Adrenal gland (tissue), 19 donors: ENCODE data around the gene C1orf50. TPM values are rescaled to one million over a fixed set of nuclear protein-coding genes. Genes with fewer than 3 reads are reported as not detected.
"Not testable (repeated sequence)": the region's sequence is repeated elsewhere in the genome, so short reads cannot be mapped to it uniquely, and the experiment has no call there.

Source experiments
- DNase-seq, 7 donors: peaks; one replicate each; pipeline ENCODE4 v3.0.0-alpha.2; 2019 to 2020
- H3K27ac ChIP-seq, 5 donors: fragments of 200-600 bp; sonication (generic) in 4 of 5; 1 replicate in 3 of 5; 2 replicates in 2 of 5; pipeline versions ENCODE4 v1.5.1 to v1.8.0; 2016 to 2020; ENCODE audit warnings: mild to moderate bottlenecking in 1 of 5
- H3K27me3 ChIP-seq: fragments of 200-600 bp; 2 replicates; pipeline ENCODE4 v1.8.0; 2021
- H3K36me3 ChIP-seq, 2 donors: fragments of 200-600 bp; replicated peaks in 1 of 2; 1 replicate in 1 of 2; 2 replicates in 1 of 2; pipeline versions ENCODE4 v1.5.1 to v1.8.0; 2018 to 2022
- H3K4me1 ChIP-seq, 2 donors: fragments of 200-600 bp; replicated peaks in 1 of 2; 1 replicate in 1 of 2; 2 replicates in 1 of 2; pipeline versions ENCODE4 v1.5.1 to v1.8.0; 2018 to 2021
- H3K4me3 ChIP-seq, 4 donors: fragments of 200-600 bp; sonication (generic) in 3 of 4; one replicate each; pipeline ENCODE4 v1.5.1; 2016 to 2018
- H3K9me3 ChIP-seq, 3 donors: fragments of 200-600 bp; sonication (generic) in 1 of 3; replicated peaks in 1 of 3; 1 replicate in 2 of 3; 2 replicates in 1 of 3; pipeline versions ENCODE4 v1.5.1 to v1.8.0; 2016 to 2021
- POLR2A ChIP-seq, 2 donors: fragments of 450-650 bp; IDR thresholded peaks; one replicate each; pipeline ENCODE4 v1.6.1; 2017; ENCODE audit warnings: antibody characterized with exemption in 2 of 2, mild to moderate bottlenecking in 2 of 2, moderate library complexity in 1 of 2
- WGBS, 4 donors: extraction: QIAGEN DNeasy Blood & Tissue Kit in 2 of 4; methylation state at CpG; one replicate each; pipeline versions ENCODE4 v1.1.5 to v1.1.7; 2013 to 2017; 5-methylcytosine and 5-hydroxymethylcytosine counted together
- intact Hi-C, 2 donors: fragments of 100-400 bp; cut with DNase I; formaldehyde crosslinking; loops; one replicate each; pipeline versions ENCODE4 v1.14.1 to v1.15.0; 2022 to 2023
- long read RNA-seq, 10 donors: library from polyadenylated mRNA in 3 of 10; unstranded in 2 of 10; stranded (forward) in 1 of 10; transcript quantifications; one replicate each; pipeline ENCODE4 v2.0.0 and lab custom pipeline, GENCODE V29; 2021 to 2026
- polyA plus RNA-seq, 3 donors: library from polyadenylated mRNA; stranded (reverse); fragments of 200-250 nt in 2 of 3; fragments of 350-450 nt in 1 of 3; fragmentation: Illumina TruSeq in 1 of 3; extraction: RNeasy Lipid Tissue Mini Kit (QIAGEN cat#74804) in 1 of 3; gene quantifications; one replicate each; pipeline ENCODE4 v1.2.3, GENCODE V29; 2013 to 2014
- total RNA-seq, 9 donors: library from RNA; depleted of rRNA in 4 of 9; stranded (reverse); fragments of >200 nt in 4 of 9; fragments of 120-200 nt in 1 of 9; fragmentation: NEBNext Ultra II Directional in 1 of 9; extraction: Animal tissue kit (Norgen Biotek cat#: 25700) in 1 of 9; gene quantifications; one replicate each; pipeline versions ENCODE4 v1.1.0 to v1.2.4, GENCODE V29; 2013 to 2023
- TF ChIP-seq, protein P1 (sequence below), 6 experiments: fragments of 450-650 bp in 4 of 6; fragments of 200-600 bp in 2 of 6; sonication (generic) in 1 of 6; IDR thresholded peaks; 1 replicate in 5 of 6; 2 replicates in 1 of 6; pipeline versions ENCODE4 v1.5.1 to v1.8.0; 2016 to 2021; ENCODE audit warnings: antibody characterized with exemption in 6 of 6, mild to moderate bottlenecking in 2 of 6, moderate library complexity in 1 of 6
- donor health status: healthy with polysubstance abuse.
- donor health status: Bipolar disorder and iron deficiency.
- donor health status: DM: yes; HTN: yes; CAD: no.
- donor health status: DM: no; HTN: no; CAD: no.
- donor health status: DM: no; HTN: no; CAD: no.
- donor health status: DM: yes; HTN: yes; CAD: no.

C1orf50 gene
- 10 to 100 TPM in 2 of 9 donors, 1 to 10 TPM in 7; 2.2 to 10.5 (median 7.9) TPM for total RNA-seq
- 10 to 100 TPM in 1 of 3 donors, 1 to 10 TPM in 2; 3.6 to 13.5 (median 6.9) TPM for polyA plus RNA-seq
- long read RNA-seq, donor 1, full-length matches to known transcripts = 21 of 21 reads
- long read RNA-seq, donor 1, partial matches to known transcripts = 0 of 21 reads
- long read RNA-seq, donor 1, other reads (novel, unspliced or antisense) = 0 of 21 reads
- long read RNA-seq, donor 2, full-length matches to known transcripts = 10 of 10 reads
- long read RNA-seq, donor 2, partial matches to known transcripts = 0 of 10 reads
- long read RNA-seq, donor 2, other reads (novel, unspliced or antisense) = 0 of 10 reads
- long read RNA-seq, donor 3, full-length matches to known transcripts = 7 of 7 reads
- long read RNA-seq, donor 3, partial matches to known transcripts = 0 of 7 reads
- long read RNA-seq, donor 3, other reads (novel, unspliced or antisense) = 0 of 7 reads
- long read RNA-seq, donor 4, full-length matches to known transcripts = 9 of 15 reads
- long read RNA-seq, donor 4, partial matches to known transcripts = 2 of 15 reads
- long read RNA-seq, donor 4, other reads (novel, unspliced or antisense) = 4 of 15 reads
- long read RNA-seq, donor 5, full-length matches to known transcripts = 17 of 21 reads
- long read RNA-seq, donor 5, partial matches to known transcripts = 1 of 21 reads
- long read RNA-seq, donor 5, other reads (novel, unspliced or antisense) = 3 of 21 reads
- long read RNA-seq, donor 6, full-length matches to known transcripts = 1 of 2 reads
- long read RNA-seq, donor 6, partial matches to known transcripts = 0 of 2 reads
- long read RNA-seq, donor 6, other reads (novel, unspliced or antisense) = 1 of 2 reads
- long read RNA-seq, donor 7, full-length matches to known transcripts = 6 of 6 reads
- long read RNA-seq, donor 7, partial matches to known transcripts = 0 of 6 reads
- long read RNA-seq, donor 7, other reads (novel, unspliced or antisense) = 0 of 6 reads
- long read RNA-seq, donor 8, full-length matches to known transcripts = 17 of 17 reads
- long read RNA-seq, donor 8, partial matches to known transcripts = 0 of 17 reads
- long read RNA-seq, donor 8, other reads (novel, unspliced or antisense) = 0 of 17 reads
- long read RNA-seq, donor 9, full-length matches to known transcripts = 6 of 6 reads
- long read RNA-seq, donor 9, partial matches to known transcripts = 0 of 6 reads
- long read RNA-seq, donor 9, other reads (novel, unspliced or antisense) = 0 of 6 reads
- long read RNA-seq, donor 10, full-length matches to known transcripts = 5 of 5 reads
- long read RNA-seq, donor 10, partial matches to known transcripts = 0 of 5 reads
- long read RNA-seq, donor 10, other reads (novel, unspliced or antisense) = 0 of 5 reads

DNA sequence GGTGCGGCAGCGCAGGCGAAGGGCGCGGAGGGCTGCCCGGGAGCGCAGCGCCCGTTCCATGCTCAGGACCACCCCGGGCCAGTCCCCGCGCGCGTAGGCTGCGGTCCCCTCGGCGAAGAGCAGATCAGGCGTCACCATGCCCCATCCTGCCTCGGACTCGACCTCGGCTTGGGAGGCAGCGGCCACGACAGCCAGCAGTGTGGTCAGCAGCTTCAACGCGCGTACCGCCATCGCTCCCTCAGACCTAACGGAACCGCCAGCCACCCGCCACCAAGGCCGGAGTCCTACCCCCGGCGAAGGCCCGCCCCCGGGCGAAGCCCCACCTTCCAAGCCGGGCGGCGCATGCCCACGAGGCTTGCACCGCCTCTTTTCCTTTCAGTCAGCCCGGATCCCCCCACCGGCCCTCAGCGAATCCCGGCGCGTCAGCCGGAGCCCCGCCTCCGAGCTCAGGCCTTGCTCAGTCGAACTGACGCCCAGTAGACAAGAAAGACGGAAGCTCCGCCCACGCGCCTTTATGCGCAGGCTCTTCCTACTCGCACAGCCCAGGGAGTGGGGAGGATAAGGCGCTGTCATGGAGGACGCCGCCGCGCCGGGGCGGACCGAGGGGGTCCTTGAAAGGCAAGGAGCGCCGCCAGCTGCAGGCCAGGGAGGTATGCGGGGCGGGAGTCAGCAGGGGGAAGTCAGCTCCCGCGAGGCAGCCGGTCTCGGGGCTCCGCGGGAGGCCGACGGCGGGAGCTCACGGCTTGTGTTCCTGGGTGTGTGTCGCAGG lies at the start of gene C1orf50, which contains the start of gene P3H1:
C1orf50 (plus strand) TSS at position 509 of the 769 bp plus-strand sequence; CDS start at position 572, 63 bp downstream.
P3H1 (minus strand) TSS at position 288 of the 769 bp plus-strand sequence; CDS start at position 231, 57 bp downstream.
- Histone ChIP-seq H3K4me1 (peaks cover 21 to 47% of the 10 kb centered on the region in 2 donors), H3K4me3 (peak within 1 kb of the TSS; percentile 84 to 96 (median 87)), H3K27me3 (no peaks in the 10 kb centered on the region), H3K27ac (peak within 1 kb of the TSS; percentile 74 to 94 (median 88)), H3K9me3 (no peaks in the 10 kb centered on the region), H3K36me3 (peaks cover 0 to 2% of the 10 kb centered on the region in 2 donors)
- intact Hi-C loops = no loop called here
- DNase-seq = peak; percentile 99 to 100 (median 100)
- WGBS, 4 donors = 0 to 1% (median 0%) methylated on average over 22 to 82 of the region's 82 CpGs
- TF ChIP-seq POLR2A (IDR thresholded peaks at IDR 0.05) = peak; percentile 90 to 98
- TF ChIP-seq, protein P1, sequence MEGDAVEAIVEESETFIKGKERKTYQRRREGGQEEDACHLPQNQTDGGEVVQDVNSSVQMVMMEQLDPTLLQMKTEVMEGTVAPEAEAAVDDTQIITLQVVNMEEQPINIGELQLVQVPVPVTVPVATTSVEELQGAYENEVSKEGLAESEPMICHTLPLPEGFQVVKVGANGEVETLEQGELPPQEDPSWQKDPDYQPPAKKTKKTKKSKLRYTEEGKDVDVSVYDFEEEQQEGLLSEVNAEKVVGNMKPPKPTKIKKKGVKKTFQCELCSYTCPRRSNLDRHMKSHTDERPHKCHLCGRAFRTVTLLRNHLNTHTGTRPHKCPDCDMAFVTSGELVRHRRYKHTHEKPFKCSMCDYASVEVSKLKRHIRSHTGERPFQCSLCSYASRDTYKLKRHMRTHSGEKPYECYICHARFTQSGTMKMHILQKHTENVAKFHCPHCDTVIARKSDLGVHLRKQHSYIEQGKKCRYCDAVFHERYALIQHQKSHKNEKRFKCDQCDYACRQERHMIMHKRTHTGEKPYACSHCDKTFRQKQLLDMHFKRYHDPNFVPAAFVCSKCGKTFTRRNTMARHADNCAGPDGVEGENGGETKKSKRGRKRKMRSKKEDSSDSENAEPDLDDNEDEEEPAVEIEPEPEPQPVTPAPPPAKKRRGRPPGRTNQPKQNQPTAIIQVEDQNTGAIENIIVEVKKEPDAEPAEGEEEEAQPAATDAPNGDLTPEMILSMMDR (IDR thresholded peaks at IDR 0.05) = no peak

DNA sequence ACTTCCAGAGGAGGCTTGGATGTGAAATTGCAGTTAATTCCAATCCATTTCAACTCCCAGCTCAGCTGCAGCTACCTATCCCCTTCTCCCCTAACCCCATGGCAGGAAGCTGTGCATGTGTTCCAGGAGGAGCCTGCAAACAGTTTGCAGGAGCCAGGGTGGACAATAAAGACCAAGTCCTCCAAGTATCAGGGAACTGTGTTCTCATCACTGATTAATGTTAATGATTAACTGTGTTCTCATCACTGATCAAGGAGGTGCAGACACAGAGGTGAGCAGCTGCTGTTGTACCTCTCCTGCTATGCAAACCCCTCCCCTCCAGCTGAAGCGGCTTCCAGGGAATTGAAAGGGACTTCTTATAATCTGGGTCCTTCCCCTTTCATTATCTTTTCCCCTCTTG lies 46.2 kb upstream of the C1orf50 start:
- H3K4me3 ChIP-seq = no peak overlapping the region
- no peaks in the 10 kb centered on the region for H3K9me3 ChIP-seq
- H3K4me1 ChIP-seq = no peaks in the 10 kb centered on the region
- 90 to 100% (median 97%) methylated on average over 1 of the region's 1 CpG for WGBS, 4 donors
- H3K27me3 ChIP-seq = no peaks in the 10 kb centered on the region
- DNase-seq = no peak
- intact Hi-C loops = no loop called here
- no peak for TF ChIP-seq POLR2A (IDR thresholded peaks at IDR 0.05)
- TF ChIP-seq, protein P1 (IDR thresholded peaks at IDR 0.05) = no peak
- no peaks in the 10 kb centered on the region for H3K36me3 ChIP-seq
- no peak overlapping the region for H3K27ac ChIP-seq

DNA sequence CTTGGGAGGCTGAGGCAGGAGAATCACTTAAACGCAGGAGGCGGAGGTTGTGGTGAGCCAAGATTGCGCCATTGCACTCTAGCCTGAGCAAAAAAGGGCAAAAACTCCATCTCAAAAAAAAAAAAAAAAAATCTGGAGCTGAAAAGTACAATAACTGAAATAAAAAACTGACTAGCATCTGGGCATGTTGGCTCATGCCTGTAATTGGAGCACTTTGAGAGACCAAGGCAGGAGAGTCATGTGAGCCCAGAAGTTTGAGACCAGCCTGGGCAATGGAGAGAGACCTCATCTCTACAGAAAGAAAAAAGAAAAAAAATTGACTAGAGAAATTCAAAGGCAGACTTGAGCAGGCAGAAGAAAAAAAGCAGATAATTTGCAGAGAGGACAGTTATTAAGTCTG lies 45.1 kb upstream of the C1orf50 start:
- no peak for DNase-seq
- Histone ChIP-seq H3K9me3 (no peaks in the 10 kb centered on the region), H3K27me3 (no peaks in the 10 kb centered on the region), H3K4me3 (no peak overlapping the region), H3K27ac (no peak overlapping the region), H3K4me1 (no peaks in the 10 kb centered on the region), H3K36me3 (no peaks in the 10 kb centered on the region)
- TF ChIP-seq, protein P1 (IDR thresholded peaks at IDR 0.05) = no peak
- TF ChIP-seq POLR2A (IDR thresholded peaks at IDR 0.05) = no peak
- 91 to 95% (median 92%) methylated on average over 3 of the region's 3 CpGs for WGBS, 4 donors
- intact Hi-C loops = no loop called here

DNA sequence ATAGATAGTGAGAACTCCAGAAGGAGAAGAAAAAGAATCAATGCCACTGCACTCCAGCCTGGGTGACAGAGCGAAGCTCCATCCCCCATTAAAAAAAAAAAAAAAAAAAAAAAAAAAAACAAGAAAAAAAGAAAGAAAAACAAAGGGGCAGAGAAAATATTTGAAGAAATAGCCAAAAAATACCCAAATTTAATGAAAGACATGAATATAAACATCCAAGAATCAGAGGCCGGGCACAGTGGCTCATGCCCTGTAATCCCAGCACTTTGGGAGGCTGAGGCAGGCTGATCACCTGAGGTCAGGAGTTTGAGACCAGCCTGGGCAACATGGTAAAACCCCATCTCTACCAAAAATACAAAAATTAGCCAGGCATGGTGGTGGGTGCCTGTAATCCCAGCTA lies 44.6 kb upstream of the C1orf50 start:
- H3K4me3 ChIP-seq, DNase-seq, H3K4me1 ChIP-seq, H3K27ac ChIP-seq, H3K27me3 ChIP-seq, intact Hi-C loops, H3K9me3 ChIP-seq, H3K36me3 ChIP-seq: not testable (repeated sequence)
- 82 to 100% (median 98%) methylated on average over 2 of the region's 2 CpGs for WGBS, 4 donors
